GM18907 (cell line): ENCODE results near the gene POLN.

Experiments
- ATAC-seq: cut with Tn5 transposase; IDR thresholded peaks from one replicate; pipeline ENCODE4 v1.9.1; 2021; ENCODE audit warnings: mild to moderate bottlenecking, moderate library complexity; ENCODE audit not compliant: unreplicated experiment

POLN gene

GRCh38 chr4:2264481-2265041, 22.6 kb upstream of the POLN start:
- ATAC-seq = no peak

- ATAC-seq = no peak
These were observed 22.0 kb upstream of the POLN start for GRCh38 chr4:2263926-2264321.

GRCh38 chr4:2262944-2263250, 21.0 kb upstream of the POLN start:
- ATAC-seq = no peak

- ATAC-seq = peak; percentile 91
These were observed 20.4 kb upstream of the POLN start for GRCh38 chr4:2262145-2262943.

- ATAC-seq = no peak
These were observed 19.9 kb upstream of the POLN start, which contains the start of gene MXD4 for GRCh38 chr4:2261853-2262144. MXD4 (minus strand) TSS chr4:2262109; CDS start chr4:2261980, 129 bp downstream.

GRCh38 chr4:2261110-2261852, 19.4 kb upstream of the POLN start:
- ATAC-seq = peak; percentile 31

- no peak for ATAC-seq
These were observed 18.6 kb upstream of the POLN start for GRCh38 chr4:2260344-2261109.

GRCh38 chr4:2259541-2260343, 17.8 kb upstream of the POLN start:
- no peak for ATAC-seq

- no peak for ATAC-seq
These were observed 17.2 kb upstream of the POLN start for GRCh38 chr4:2259036-2259540.

- ATAC-seq = no peak
These were observed 16.4 kb upstream of the POLN start for GRCh38 chr4:2258091-2259035.

GRCh38 chr4:2257361-2258081, 15.6 kb upstream of the POLN start:
- no peak for ATAC-seq

GRCh38 chr4:2256781-2257191, 14.9 kb upstream of the POLN start:
- no peak for ATAC-seq

- ATAC-seq = no peak
These were observed 14.3 kb upstream of the POLN start for GRCh38 chr4:2256156-2256731.

- ATAC-seq = no peak
These were observed 13.7 kb upstream of the POLN start for GRCh38 chr4:2255501-2256155.

GRCh38 chr4:2254665-2255500, 13.0 kb upstream of the POLN start:
- no peak for ATAC-seq

- no peak for ATAC-seq
These were observed 11.5 kb upstream of the POLN start for GRCh38 chr4:2253160-2254084.
